Hepatocyte (in vitro differentiated cells): Measurements from ENCODE around the gene HOXB4. TPM values are rescaled to one million over a fixed set of nuclear protein-coding genes. Genes with fewer than 3 reads are reported as not detected.

ENCODE experiments used
- DNase-seq: peaks from one replicate; pipeline ENCODE4 v3.0.0-alpha.2; 2016; ENCODE audit warnings: low spot score
- H2AFZ ChIP-seq: fragments of 200-600 bp; sonication (generic); 2 replicates; pipeline ENCODE4 v1.6.0; 2016; ENCODE audit warnings: antibody characterized with exemption, mild to moderate bottlenecking
- H3K27ac ChIP-seq: fragments of 200-600 bp; sonication (generic); 2 replicates; pipeline ENCODE4 v1.5.1; 2016; ENCODE audit warnings: mild to moderate bottlenecking
- H3K27me3 ChIP-seq: fragments of 200-600 bp; sonication (generic); 2 replicates; pipeline ENCODE4 v1.6.1; 2016
- H3K36me3 ChIP-seq: fragments of 200-600 bp; sonication (generic); replicated peaks from 2 replicates; pipeline ENCODE4 v1.5.1; 2016; ENCODE audit warnings: low read depth; ENCODE audit not compliant: insufficient read depth
- H3K4me1 ChIP-seq: fragments of 200-600 bp; sonication (generic); 2 replicates; pipeline ENCODE4 v1.5.1; 2016; ENCODE audit warnings: mild to moderate bottlenecking, moderate library complexity; ENCODE audit not compliant: insufficient read depth
- H3K4me2 ChIP-seq: fragments of 200-600 bp; sonication (generic); 2 replicates; pipeline ENCODE4 v1.6.0; 2016
- H3K4me3 ChIP-seq: fragments of 200-600 bp; sonication (generic); 2 replicates; pipeline ENCODE4 v1.5.1; 2016; ENCODE audit warnings: mild to moderate bottlenecking
- H3K79me2 ChIP-seq: fragments of 200-600 bp; sonication (generic); 2 replicates; pipeline ENCODE4 v1.6.0; 2017; ENCODE audit warnings: mild to moderate bottlenecking
- H3K9me2 ChIP-seq: fragments of 200-600 bp; sonication (generic); replicated peaks from 2 replicates; pipeline ENCODE4 v1.6.0; 2017; ENCODE audit warnings: mild to moderate bottlenecking; ENCODE audit not compliant: insufficient read depth
- H3K9me3 ChIP-seq: fragments of 200-600 bp; sonication (generic); 2 replicates; pipeline ENCODE4 v1.5.1; 2016; ENCODE audit warnings: low read depth, mild to moderate bottlenecking
- H4K20me1 ChIP-seq: fragments of 200-600 bp; sonication (generic); 2 replicates; pipeline ENCODE4 v1.6.0; 2016; ENCODE audit warnings: mild to moderate bottlenecking; ENCODE audit not compliant: insufficient read depth, poor library complexity, severe bottlenecking
- CTCF ChIP-seq: fragments of 200-600 bp; sonication (generic); IDR thresholded peaks from 2 replicates; pipeline ENCODE4 v1.5.1; 2016; ENCODE audit warnings: antibody characterized with exemption, mild to moderate bottlenecking; ENCODE audit not compliant: poor library complexity
- EZH2 ChIP-seq: fragments of 200-600 bp; sonication (generic); IDR thresholded peaks from 2 replicates; pipeline ENCODE4 v1.6.1; 2016; ENCODE audit warnings: antibody characterized with exemption, mild to moderate bottlenecking, borderline replicate concordance
- EZH2phosphoT487 ChIP-seq: fragments of 200-600 bp; sonication (generic); IDR thresholded peaks from one replicate; pipeline ENCODE4 v1.6.1; 2018; ENCODE audit warnings: antibody characterized with exemption, mild to moderate bottlenecking, low read depth, moderate library complexity; ENCODE audit not compliant: unreplicated experiment, severe bottlenecking
- WGBS: methylation state at CpG from one replicate; pipeline ENCODE4 v1.1.6; 2016; ENCODE audit warnings: low lambda C conversion rate; ENCODE audit errors: missing lambda C conversion rate; 5-methylcytosine and 5-hydroxymethylcytosine counted together
- polyA plus RNA-seq: library from polyadenylated mRNA; unstranded; fragments of >200 nt; fragmentation: Nextera tagmentation; extraction: Ambion mirVana; gene quantifications from 2 replicates; pipeline ENCODE4 v1.2.1, GENCODE V29; 2016
- total RNA-seq: library from RNA; depleted of rRNA; stranded (reverse); fragments of >200 nt; gene quantifications from 2 replicates; pipeline ENCODE4 v1.2.3, GENCODE V29; 2014

The HOXB4 gene
- total and polyA plus RNA-seq, 2 experiments from 2014 or later: 1.8 to 2.2 TPM

DNA sequence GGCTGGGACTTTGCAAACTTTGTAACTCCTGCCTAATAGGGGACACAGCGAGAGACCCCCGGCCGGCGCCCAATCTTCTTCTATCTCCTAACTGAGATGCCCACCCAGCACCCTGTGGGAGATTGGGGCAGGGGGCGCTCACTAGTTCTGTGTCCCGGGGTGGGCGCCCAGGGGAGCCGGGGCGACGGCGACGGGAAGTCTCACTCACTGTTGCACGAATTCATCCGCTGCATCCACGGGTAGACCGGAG, 19.3 kb upstream of the HOXB4 start:
- H3K9me3 ChIP-seq: no peaks in the 10 kb centered on the region
- H3K27me3 ChIP-seq: peaks cover 96% of the 10 kb centered on the region
- TF ChIP-seq CTCF (no peak), EZH2 (no peak), EZH2phosphoT487 (no peak)
- H3K27ac ChIP-seq: peak overlapping the region; percentile 37
- H3K4me3 ChIP-seq: peak overlapping the region; percentile 27
- peaks cover 10% of the 10 kb centered on the region for H3K4me1 ChIP-seq
- no peaks in the 10 kb centered on the region for H3K79me2 ChIP-seq
- no peaks in the 10 kb centered on the region for H4K20me1 ChIP-seq
- WGBS: 2% methylated on average over 15 of the region's 16 CpGs
- no peaks in the 10 kb centered on the region for H3K9me2 ChIP-seq
- no peak for DNase-seq
- peak overlapping the region; percentile 81 for H2AFZ ChIP-seq
- H3K4me2 ChIP-seq: peak overlapping the region; percentile 92
- H3K36me3 ChIP-seq: no peaks in the 10 kb centered on the region

GRCh38 chr17:48596735-48597527, 18.8 kb upstream of the HOXB4 start:
- no peaks in the 10 kb centered on the region for H3K9me2 ChIP-seq
- no peaks in the 10 kb centered on the region for H4K20me1 ChIP-seq
- H3K27ac ChIP-seq: peak overlapping the region; percentile 37
- no peak overlapping the region for H2AFZ ChIP-seq
- no peak for DNase-seq
- no peaks in the 10 kb centered on the region for H3K79me2 ChIP-seq
- H3K4me2 ChIP-seq: peak overlapping the region; percentile 92
- peak overlapping the region; percentile 27 for H3K4me3 ChIP-seq
- H3K27me3 ChIP-seq: peaks cover 96% of the 10 kb centered on the region
- TF ChIP-seq EZH2phosphoT487 (no peak), CTCF (no peak), EZH2 (no peak)
- 15% methylated on average over 26 of the region's 26 CpGs for WGBS
- H3K9me3 ChIP-seq: no peaks in the 10 kb centered on the region
- H3K4me1 ChIP-seq: peaks cover 10% of the 10 kb centered on the region
- H3K36me3 ChIP-seq: no peaks in the 10 kb centered on the region

DNA sequence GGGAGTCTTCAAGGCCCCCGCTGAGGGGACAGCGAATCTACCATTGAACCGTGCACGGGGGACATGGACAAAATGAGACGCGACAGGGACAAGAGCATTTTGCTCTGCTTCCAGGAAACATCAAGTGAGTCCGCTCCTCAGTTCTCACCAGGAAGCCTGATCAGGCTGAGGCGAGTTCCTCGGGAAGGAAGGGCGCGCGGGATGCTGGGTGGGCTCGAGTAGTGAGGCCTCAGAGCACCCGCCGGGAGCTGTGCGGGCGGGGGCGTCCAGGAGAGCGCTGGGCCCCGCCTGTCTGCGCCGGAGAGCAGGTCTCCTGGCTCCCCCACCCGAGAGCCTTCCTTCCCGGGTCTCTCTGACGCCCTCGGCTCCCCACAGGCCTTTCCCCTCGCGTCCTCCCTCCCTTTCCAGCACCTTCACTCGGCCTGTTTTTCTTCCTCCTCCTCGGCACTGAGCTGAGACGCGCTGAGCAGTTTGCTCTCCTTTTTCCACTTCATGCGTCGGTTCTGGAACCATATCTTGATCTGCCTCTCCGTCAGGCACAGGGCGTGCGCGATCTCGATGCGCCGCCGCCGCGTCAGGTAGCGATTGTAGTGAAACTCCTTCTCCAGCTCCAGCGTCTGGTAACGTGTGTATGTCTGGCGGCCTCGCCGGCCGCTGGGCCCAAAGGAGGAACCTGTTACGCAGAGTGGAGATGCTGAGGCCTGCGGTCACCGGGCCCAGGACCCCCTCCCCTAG, 18.0 kb upstream of the HOXB4 start:
- peak; percentile 33 for DNase-seq
- peaks cover 10% of the 10 kb centered on the region for H3K4me1 ChIP-seq
- no peak for TF ChIP-seq CTCF
- TF ChIP-seq EZH2phosphoT487: peak; percentile 29
- TF ChIP-seq EZH2: peak; percentile 47
- no peak overlapping the region for H3K4me3 ChIP-seq
- H3K27ac ChIP-seq: peak overlapping the region; percentile 4
- H3K36me3 ChIP-seq: no peaks in the 10 kb centered on the region
- H3K9me3 ChIP-seq: no peaks in the 10 kb centered on the region
- no peaks in the 10 kb centered on the region for H4K20me1 ChIP-seq
- no peaks in the 10 kb centered on the region for H3K9me2 ChIP-seq
- no peak overlapping the region for H2AFZ ChIP-seq
- H3K27me3 ChIP-seq: peaks cover 95% of the 10 kb centered on the region
- H3K79me2 ChIP-seq: no peaks in the 10 kb centered on the region
- 12% methylated on average over 49 of the region's 54 CpGs for WGBS
- H3K4me2 ChIP-seq: peak overlapping the region; percentile 92
